HG03139 (cell line): ENCODE measurements around the gene DLL1.

Source experiments
- ATAC-seq: cut with Tn5 transposase; IDR thresholded peaks from one replicate; pipeline ENCODE4 v1.9.1; 2021; ENCODE audit not compliant: unreplicated experiment

Gene DLL1

GRCh38 chr6:170283212-170284081 lies 7.4 kb downstream of the DLL1 start:
- ATAC-seq: no peak

DNA sequence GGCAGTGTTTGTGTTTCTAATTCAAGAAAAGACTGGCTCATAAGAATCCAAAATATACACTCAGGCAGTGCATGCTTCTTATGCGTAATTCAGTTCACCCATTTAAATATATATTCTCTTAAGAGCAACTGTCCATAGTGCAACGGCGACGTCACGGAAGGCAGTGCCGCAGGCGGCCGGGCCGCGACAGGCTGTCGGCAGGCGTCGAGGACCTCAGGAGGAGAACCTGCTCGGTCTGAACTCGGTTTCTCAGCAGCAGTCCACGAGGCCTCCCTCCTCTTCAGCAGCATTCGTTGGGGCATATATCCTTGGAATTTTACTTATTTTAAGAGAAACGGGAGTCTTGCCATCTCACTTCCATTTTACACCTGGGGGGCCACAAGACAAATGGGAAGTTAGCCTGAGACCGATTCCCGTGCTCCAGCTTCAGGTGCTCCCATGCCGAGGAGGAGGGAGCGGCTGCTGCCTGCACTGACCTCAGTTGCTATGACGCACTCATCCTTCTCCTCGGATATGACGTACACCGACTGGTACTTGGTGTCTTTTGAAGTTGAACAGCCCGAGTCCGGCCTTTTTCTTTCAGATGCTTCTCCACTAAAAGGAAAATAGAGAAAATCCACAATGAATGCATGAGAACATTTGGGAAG lies 8.2 kb downstream of the DLL1 start:
- ATAC-seq: no peak

DNA sequence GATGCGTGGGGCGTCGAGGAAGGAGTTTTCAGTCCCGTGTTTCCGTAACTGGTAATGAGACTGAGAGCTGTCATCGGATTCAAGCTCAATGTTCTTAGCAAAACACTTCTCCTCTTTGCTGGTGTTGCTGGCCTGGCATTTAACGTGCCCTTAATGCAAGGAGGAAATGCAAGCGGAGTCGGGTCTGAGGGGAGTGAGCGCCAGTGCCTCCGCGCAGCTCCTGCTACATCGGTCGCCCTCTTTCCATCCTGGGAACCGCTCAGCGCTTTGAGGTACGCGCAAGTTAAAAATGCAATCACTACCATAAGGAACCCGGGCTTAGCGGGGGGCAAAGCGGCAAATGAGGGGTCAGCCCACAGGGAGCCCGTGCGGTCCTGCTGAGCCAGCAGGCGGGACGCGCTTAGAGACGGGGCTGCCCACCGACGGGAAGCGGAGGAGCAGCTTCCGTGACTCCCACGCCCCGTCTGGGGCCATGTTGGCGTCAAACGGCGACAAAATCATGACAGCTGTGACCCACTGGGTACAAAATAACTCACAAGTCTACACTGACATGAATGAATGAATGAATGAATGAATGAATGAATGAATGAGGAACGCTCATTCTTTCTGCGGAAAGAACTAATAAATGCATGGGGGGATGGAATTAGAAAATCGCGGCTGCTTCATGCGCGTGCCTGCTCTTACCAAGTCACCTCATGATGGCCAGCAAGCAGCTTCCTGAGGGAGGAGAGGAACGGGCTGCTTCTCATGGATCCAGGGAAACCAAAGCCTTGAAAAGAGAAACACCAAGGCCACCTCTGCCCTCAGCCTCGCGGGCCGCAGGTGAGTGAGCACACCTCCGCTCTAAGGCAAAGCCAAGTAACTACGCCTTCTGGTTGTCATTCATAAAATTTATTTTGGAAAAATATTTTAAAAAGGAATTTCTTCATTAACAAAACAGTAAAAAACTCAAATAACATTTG lies 9.3 kb downstream of the DLL1 start:
- ATAC-seq: no peak

- ATAC-seq: peak; percentile 28
These were observed 10.2 kb downstream of the DLL1 start for GRCh38 chr6:170280689-170281045.

GRCh38 chr6:170279977-170280688 lies 10.7 kb downstream of the DLL1 start:
- peak; percentile 61 for ATAC-seq

GRCh38 chr6:170279426-170279825 lies 11.5 kb downstream of the DLL1 start:
- no peak for ATAC-seq

- ATAC-seq: no peak
These were observed 12.2 kb downstream of the DLL1 start for GRCh38 chr6:170278743-170279094.

- no peak for ATAC-seq
These were observed 12.8 kb downstream of the DLL1 start for GRCh38 chr6:170277893-170278742.

DNA sequence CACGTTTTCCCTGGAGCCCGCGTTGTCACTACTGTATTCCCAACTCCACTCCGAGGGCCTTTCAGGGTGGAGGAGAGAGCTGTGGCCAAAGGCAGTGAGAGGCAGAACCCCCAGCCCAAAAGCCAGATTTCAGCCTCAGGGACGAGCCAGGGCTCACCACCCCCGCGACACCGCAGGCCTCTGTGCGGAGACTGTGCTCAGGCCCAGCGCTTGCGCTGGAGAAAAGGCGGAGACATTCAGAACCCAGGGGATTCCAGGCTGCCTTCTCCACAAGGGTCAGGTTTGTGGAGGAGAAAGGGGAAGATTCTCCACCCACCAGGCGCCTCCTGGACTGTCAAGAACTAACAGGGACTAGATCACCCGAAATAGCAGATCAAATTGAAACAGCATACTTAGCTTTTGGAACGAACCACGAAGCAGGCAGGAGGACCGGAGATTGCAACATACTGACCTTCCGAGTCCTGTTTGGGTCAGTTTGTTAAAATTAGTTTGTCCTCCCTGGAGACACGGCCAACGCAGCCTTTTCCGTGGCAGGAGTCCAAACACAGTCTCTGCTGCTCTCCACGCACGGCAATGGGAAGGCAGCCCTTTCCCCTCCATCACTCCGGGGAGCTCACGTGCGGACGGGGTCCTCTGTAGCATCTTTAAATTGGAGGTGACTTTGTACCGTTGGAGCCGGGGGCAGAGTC lies 14.4 kb downstream of the DLL1 start:
- no peak for ATAC-seq

- ATAC-seq: no peak
These were observed 15.9 kb downstream of the DLL1 start for GRCh38 chr6:170274713-170275560.

DNA sequence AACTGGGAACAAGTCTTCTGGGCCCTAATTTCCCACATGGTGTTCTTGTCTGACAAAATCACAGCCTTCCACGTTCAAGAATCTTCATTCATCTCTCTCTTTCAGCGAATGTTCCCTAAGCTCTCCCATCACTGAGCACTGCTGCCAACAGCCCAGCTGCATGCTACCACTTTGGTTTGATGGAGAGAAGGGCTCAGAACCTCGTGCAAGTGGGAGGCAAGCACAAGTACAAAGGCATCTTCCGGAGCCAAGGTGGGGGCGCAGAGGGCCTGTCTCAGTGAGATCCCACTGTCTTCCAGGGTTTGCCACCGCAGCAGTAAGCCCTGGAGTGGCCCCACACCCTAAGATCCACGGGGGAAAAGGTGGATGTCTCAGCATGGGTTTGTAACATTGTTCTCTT lies 17.2 kb downstream of the DLL1 start:
- no peak for ATAC-seq

DNA sequence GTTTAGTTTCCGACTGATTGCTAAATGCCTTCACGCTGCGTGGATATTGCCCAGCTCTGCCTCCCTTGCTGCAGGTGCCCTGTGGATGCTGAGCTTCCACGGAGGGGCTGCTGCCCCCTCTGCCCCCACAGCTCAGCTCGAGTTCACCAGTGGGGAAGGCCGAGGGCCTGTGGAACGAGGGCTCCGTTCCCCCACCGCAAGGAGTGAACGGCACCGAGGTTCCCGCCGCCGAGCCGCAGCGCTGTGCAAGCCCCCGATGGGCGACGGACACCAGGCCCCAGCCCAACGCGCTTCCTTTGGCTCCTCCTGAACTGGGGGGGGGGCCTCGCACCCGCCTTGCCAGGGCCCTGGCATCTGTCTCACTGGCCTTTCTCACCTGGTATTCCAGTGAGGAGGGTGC lies 17.7 kb downstream of the DLL1 start:
- no peak for ATAC-seq

GRCh38 chr6:170272341-170273065 lies 18.4 kb downstream of the DLL1 start:
- ATAC-seq: no peak

DNA sequence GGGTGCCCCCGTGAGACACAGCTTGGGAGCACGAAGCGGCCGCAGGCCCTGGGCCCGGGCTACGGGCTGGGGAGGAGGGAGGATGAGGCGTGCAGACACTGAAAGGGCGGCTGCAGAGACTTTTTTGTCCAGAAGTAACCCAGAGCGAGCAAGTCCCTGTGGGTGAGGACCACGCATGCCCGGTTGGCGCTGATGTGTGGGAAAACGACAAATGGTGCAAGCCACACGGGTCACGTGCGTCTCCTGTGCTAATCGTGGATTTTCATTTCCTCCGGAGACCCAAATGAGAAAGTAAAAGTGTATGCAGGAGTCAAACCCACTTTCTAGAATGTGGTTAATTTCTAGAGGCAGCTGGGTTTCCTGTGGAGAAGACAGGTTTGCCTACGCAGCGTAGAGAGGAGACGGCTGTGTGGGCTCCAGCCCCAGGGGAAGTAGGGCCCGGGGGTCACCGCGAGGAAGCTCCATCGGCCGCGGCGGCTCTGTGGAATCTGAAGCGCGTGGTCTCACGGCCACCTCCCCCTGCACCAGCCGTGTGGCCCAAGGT lies 19.0 kb downstream of the DLL1 start:
- peak; percentile 96 for ATAC-seq

DNA sequence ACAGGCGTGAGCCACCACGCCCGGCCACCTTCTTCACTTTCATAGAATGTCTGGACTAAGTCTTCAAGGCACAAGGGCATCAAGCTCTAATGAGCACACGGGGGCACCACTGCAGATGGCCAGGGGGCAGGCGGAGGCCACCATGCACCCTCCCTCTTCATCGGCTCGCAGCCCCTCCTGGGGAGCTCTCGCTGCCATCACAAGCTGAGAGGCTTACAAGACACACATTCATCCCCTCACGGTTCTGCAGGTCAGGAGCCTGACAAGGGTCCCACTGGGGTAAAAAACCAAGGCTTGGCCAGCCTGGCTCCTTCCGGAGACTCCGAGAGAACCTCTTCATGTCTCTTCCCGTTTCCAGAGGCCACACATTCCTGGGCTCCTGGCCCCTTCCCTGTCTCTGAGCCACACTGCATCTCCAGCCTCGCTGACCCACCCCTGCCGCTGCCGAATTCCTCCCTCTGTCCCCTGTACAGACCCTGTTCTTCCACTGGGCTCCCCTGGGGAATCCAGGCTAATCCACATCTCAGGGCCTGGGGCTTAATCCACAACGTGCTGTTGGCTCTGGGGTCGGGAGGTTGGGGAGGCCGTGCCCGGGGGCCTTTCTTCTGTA lies 19.8 kb downstream of the DLL1 start:
- ATAC-seq: no peak

DNA sequence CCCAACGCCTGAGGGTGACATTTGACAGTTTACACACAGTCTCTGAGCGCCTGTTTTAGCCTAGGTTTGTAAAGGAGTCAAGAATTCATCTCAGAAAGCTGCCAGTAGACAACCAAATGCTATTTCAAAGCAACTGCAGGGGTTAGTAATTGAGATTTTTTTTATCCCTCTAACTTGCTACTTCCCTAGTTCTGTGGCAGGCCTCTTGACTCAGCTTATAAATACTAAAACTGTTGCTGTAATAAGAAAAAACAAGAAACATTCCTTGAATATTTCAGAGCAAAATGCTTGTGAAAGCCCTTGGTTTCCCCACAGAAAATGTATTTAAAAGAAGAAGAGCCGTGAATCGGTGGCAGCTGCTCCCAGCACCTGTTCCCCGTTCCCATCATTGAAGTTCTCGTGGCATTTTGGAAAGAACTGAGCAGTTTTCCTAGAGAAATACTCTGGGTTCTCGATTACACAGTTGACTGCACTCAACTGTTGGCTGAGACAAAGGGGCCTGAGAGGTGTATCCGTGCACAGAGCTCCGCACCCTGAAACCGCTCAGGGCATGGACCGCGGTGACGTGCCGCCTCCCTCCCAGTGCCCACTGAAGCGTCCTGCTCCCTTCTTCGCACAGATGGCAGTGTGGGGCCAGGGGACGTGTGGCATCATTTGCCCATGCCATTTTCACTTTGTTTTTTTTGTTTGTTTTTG lies 20.9 kb downstream of the DLL1 start:
- no peak for ATAC-seq
